Brain microvascular endothelial cell (primary cell): ENCODE data around the gene SREBF2.

Experiments used
- DNase-seq: peaks from one replicate; pipeline ENCODE4 v3.0.0-alpha.2; 2020
- H3K27ac ChIP-seq: fragments of 250-450 bp; sonication (Bioruptor Pico); 2 replicates; pipeline ENCODE4 v1.5.1; 2020; ENCODE audit warnings: mild to moderate bottlenecking, moderate library complexity
- H3K27me3 ChIP-seq: fragments of 250-450 bp; sonication (Bioruptor Pico); replicated peaks from 2 replicates; pipeline ENCODE4 v1.5.1; 2020; ENCODE audit warnings: mild to moderate bottlenecking
- H3K36me3 ChIP-seq: fragments of 250-450 bp; sonication (Bioruptor Pico); replicated peaks from 2 replicates; pipeline ENCODE4 v1.5.1; 2020; ENCODE audit warnings: mild to moderate bottlenecking
- H3K4me3 ChIP-seq: 2 replicates; pipeline ENCODE4 v1.5.1; 2011; ENCODE audit warnings: low read depth, mild to moderate bottlenecking, control low read depth, low read length, moderate library complexity
- in situ Hi-C: cut with HindIII; loops from 2 replicates; pipeline ENCODE4 v1.10.0; 2017; ENCODE audit warnings: low sequenced_read_pairs, low pct_ligation_motif_present
- TF ChIP-seq, protein P1 (sequence below): IDR thresholded peaks from 2 replicates; pipeline ENCODE4 v1.5.1; 2011; ENCODE audit warnings: low read depth, mild to moderate bottlenecking, moderate library complexity, low read length, control low read depth, inconsistent platforms; ENCODE audit errors: missing control alignments

The SREBF2 gene

GRCh38 chr22:41908411-41909309 lies 75.8 kb downstream of the SREBF2 start:
- no peak for DNase-seq
- Histone ChIP-seq H3K27ac (no peak overlapping the region), H3K36me3 (peaks cover 17% of the 10 kb centered on the region), H3K27me3 (peaks cover 41% of the 10 kb centered on the region), H3K4me3 (no peak overlapping the region)
- in situ Hi-C loops = no loop called here
- TF ChIP-seq, protein P1, sequence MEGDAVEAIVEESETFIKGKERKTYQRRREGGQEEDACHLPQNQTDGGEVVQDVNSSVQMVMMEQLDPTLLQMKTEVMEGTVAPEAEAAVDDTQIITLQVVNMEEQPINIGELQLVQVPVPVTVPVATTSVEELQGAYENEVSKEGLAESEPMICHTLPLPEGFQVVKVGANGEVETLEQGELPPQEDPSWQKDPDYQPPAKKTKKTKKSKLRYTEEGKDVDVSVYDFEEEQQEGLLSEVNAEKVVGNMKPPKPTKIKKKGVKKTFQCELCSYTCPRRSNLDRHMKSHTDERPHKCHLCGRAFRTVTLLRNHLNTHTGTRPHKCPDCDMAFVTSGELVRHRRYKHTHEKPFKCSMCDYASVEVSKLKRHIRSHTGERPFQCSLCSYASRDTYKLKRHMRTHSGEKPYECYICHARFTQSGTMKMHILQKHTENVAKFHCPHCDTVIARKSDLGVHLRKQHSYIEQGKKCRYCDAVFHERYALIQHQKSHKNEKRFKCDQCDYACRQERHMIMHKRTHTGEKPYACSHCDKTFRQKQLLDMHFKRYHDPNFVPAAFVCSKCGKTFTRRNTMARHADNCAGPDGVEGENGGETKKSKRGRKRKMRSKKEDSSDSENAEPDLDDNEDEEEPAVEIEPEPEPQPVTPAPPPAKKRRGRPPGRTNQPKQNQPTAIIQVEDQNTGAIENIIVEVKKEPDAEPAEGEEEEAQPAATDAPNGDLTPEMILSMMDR = no peak

DNA sequence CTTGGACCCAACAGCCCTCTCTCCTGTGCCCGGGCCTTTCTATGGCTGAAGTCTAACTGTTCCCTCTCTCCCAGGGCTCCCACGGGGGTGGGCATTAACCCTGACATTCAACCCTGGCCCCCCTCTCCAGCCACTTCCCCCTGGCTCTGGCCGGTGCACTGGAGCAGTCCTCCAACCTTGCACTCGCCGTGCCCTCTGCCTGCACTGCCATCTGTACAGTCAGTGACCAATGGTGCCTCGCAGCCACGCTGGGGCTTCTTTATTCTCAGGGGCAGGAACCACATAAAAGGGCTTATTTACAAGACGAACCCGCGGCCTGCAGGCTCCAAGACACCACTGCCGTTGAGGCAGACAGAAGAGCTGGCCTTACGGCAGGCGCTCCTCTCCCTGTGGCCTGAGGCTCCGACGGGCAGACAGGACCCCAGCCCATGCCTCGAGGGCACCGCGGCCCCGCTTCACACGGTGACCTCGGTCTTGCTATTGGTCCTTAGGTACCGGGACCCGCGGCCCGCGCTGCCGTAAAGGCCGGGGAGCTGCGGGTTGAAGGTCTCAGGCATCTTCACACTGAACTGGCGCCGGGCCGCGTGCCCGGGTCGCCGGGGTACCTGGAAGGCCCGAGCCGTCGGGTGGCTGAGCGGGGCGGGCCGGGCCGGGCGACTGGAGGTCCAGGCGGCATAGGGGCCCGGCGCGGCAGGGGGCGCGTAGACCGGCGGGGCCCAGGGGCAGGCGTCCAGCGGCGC lies 76.6 kb downstream of the SREBF2 start:
- H3K27me3 ChIP-seq = peaks cover 47% of the 10 kb centered on the region

DNA sequence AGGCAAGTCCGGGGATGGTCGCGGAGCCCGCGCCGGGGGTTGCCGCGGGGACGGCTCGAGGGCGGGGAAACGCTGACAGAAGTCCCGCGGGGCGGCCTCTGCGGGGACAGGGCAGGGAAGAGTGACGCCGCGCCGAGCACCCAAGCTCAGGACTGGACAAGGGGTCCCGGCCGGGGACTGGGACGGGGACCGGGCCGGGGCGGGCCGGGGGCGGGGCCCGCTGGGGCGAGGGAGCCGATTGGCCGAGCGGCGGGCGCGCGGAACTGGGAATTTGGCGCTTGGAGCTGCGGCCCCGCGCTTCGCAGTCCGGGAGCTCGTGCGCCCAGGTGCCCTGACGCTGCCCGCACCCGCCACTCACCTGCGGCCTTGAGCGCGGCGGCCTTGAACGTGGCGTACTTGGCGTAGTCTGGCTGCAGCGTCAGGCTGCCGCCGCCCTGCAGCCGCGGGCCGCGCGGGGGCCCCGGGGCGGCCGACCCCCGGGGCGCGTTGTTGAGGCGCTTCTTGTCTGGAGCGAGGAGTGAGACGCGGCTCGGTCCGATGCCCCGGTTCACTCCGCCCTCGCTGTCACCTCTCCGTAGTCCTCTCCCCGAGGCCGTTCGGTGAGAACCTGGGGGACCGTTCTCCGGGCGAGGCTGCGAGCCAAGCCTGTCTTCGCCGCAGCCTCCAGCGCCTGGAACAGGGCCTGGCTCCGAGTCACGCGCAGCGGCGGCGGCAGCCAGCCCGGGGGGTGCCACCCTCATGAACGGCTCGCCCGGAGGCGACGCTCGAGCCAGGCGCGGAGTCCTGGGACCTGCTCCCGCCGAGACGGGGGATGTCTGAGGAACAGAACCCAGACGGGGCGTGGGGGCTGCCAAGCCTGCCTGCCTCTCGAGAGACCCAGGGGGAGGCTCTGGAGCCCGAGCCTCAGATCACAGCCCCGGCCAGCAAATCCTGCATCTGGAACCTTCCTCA lies 77.4 kb downstream of the SREBF2 start:
- Histone ChIP-seq H3K36me3 (peaks cover 6% of the 10 kb centered on the region), H3K4me3 (no peak overlapping the region), H3K27ac (no peak overlapping the region), H3K27me3 (peaks cover 56% of the 10 kb centered on the region)
- DNase-seq = no peak
- in situ Hi-C loops = no loop called here
- TF ChIP-seq, protein P1 = no peak

More for the DNA sequence above, 76.6 kb downstream of the SREBF2 start:
- H3K4me3 ChIP-seq = no peak overlapping the region
- TF ChIP-seq, protein P1 = no peak
- H3K36me3 ChIP-seq = peaks cover 14% of the 10 kb centered on the region
- H3K27ac ChIP-seq = no peak overlapping the region
- in situ Hi-C loops = no loop called here
- DNase-seq = no peak

DNA sequence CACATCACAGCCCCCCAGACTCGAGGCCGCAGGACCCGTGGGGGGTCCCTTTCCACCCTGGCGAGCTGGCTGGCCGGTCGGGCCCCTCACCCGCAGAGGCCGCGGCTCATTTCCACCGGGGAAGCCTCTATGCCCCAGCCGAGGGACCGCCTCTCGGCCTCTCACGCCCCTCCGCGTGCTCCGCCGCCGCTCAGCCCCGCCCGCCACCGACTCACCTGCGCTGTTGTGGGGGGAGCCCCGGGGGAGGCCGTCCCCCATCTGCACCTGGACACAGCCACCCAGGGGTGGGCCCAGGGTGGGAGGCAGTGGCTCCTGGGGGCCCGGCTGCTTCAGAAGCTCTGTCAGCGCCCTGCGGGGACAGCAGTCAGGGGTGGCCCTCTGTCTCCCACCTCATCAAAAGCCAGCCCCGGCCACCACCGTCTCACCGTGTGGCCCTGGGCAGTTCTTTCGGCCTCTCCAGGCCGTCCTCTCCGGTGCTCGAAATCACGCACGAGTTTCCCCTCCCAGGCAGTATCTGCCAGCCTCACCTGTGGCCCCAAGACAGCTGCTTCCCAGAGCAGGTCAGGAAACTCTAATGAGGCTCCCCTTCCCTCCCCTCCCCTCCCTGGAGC lies 78.2 kb downstream of the SREBF2 start:
- H3K4me3 ChIP-seq = no peak overlapping the region
- no peaks in the 10 kb centered on the region for H3K36me3 ChIP-seq
- no peak overlapping the region for H3K27ac ChIP-seq
- in situ Hi-C loops = no loop called here
- DNase-seq = no peak
- H3K27me3 ChIP-seq = peaks cover 63% of the 10 kb centered on the region
- TF ChIP-seq, protein P1 = no peak
